K562 (cell line): ENCODE measurements around the gene ZCWPW1. TPM values are rescaled to one million over a fixed set of nuclear protein-coding genes. Genes with fewer than 3 reads are reported as not detected.
A peak's percentile ranks its signal among the peaks of the same experiment; 100 is the strongest.

ENCODE experiments used
- ARHGAP35 ChIP-seq: fragments of 450-650 bp; IDR thresholded peaks from 2 replicates; pipeline ENCODE4 v1.6.1; 2018; ENCODE audit not compliant: partially characterized antibody
- ARID1B ChIP-seq: fragments of 450-650 bp; IDR thresholded peaks from 2 replicates; pipeline ENCODE4 v1.6.1; 2016; ENCODE audit warnings: antibody characterized with exemption, mild to moderate bottlenecking, inconsistent platforms
- BHLHE40 ChIP-seq: IDR thresholded peaks from 2 replicates; pipeline ENCODE4 v1.6.1; 2011; ENCODE audit warnings: low read length, improper control_type of control experiment
- ERF ChIP-seq: fragments of 450-650 bp; formaldehyde crosslinking; IDR thresholded peaks from 2 replicates; pipeline ENCODE4 v1.4.0; 2020; ENCODE audit warnings: mild to moderate bottlenecking, mixed read lengths
- HDAC1 ChIP-seq, 2 experiments: fragments of 450-650 bp; IDR thresholded peaks; 2 replicates each; pipeline ENCODE4 v1.6.1; 2016 to 2017; ENCODE audit warnings: inconsistent platforms in 1 of 2, mild to moderate bottlenecking in 1 of 2, moderate library complexity in 1 of 2
- HDAC2 ChIP-seq: fragments of 450-650 bp; IDR thresholded peaks from 2 replicates; pipeline ENCODE4 v1.6.1; 2016; ENCODE audit warnings: mild to moderate bottlenecking
- HNRNPUL1 ChIP-seq: fragments of 200-400 bp; formaldehyde crosslinking; IDR thresholded peaks from 2 replicates; pipeline ENCODE4 v1.6.1; 2017; ENCODE audit warnings: low read length
- HSF4 ChIP-seq: fragments of 250-450 bp; sonication (Bioruptor Pico); IDR thresholded peaks from 2 replicates; pipeline ENCODE4 v2.1.2; 2022; ENCODE audit warnings: mild to moderate bottlenecking, moderate library complexity, borderline replicate concordance
- KAT7 ChIP-seq: sonication (generic); formaldehyde crosslinking; IDR thresholded peaks from 2 replicates; pipeline ENCODE4 v1.8.0; 2022; ENCODE audit warnings: missing genetic modification reagents, mild to moderate bottlenecking, borderline replicate concordance
- KLF16 ChIP-seq: IDR thresholded peaks from 2 replicates; pipeline ENCODE4 v1.6.1; 2016; ENCODE audit warnings: antibody characterized with exemption
- NCOA1 ChIP-seq: fragments of 450-650 bp; IDR thresholded peaks from 2 replicates; pipeline ENCODE4 v1.6.1; 2016; ENCODE audit warnings: low read depth
- NCOA4 ChIP-seq: fragments of 450-650 bp; IDR thresholded peaks from 2 replicates; pipeline ENCODE4 v1.6.1; 2018; ENCODE audit warnings: mild to moderate bottlenecking; ENCODE audit not compliant: partially characterized antibody
- NFRKB ChIP-seq: fragments of 450-650 bp; IDR thresholded peaks from 2 replicates; pipeline ENCODE4 v1.6.1; 2016; ENCODE audit warnings: low read depth
- POLR2B ChIP-seq: fragments of 450-650 bp; IDR thresholded peaks from 2 replicates; pipeline ENCODE4 v1.6.1; 2018; ENCODE audit warnings: low read depth; ENCODE audit not compliant: partially characterized antibody
- PPARD ChIP-seq: fragments of 250-450 bp; sonication (Bioruptor Pico); IDR thresholded peaks from 2 replicates; pipeline ENCODE4 v1.8.0; 2022; ENCODE audit warnings: inconsistent platforms, mild to moderate bottlenecking, moderate library complexity
- RFX7 ChIP-seq: fragments of 250-450 bp; sonication (Bioruptor Pico); IDR thresholded peaks from 2 replicates; pipeline ENCODE4 v1.5.1; 2021; ENCODE audit warnings: mild to moderate bottlenecking
- SAFB ChIP-seq: fragments of 200-400 bp; formaldehyde crosslinking; IDR thresholded peaks from 2 replicates; pipeline ENCODE4 v1.6.1; 2017; ENCODE audit warnings: low read depth, low read length, borderline replicate concordance
- TAF7 ChIP-seq: fragments of 450-650 bp; IDR thresholded peaks from 2 replicates; pipeline ENCODE4 v1.6.1; 2016; ENCODE audit warnings: missing genetic modification characterization, missing compliant biosample characterization
- ZNF384 ChIP-seq: IDR thresholded peaks from 2 replicates; pipeline ENCODE4 v1.6.1; 2012; ENCODE audit warnings: low read depth, low read length, improper control_type of control experiment
- ZNF431 ChIP-seq: sonication (generic); formaldehyde crosslinking; IDR thresholded peaks from 2 replicates; pipeline ENCODE4 v1.8.0; 2022; ENCODE audit warnings: mild to moderate bottlenecking, missing genetic modification reagents
- ZNF551 ChIP-seq: fragments of 250-450 bp; sonication (Bioruptor Pico); IDR thresholded peaks from 2 replicates; pipeline ENCODE4 v1.5.0; 2021; ENCODE audit warnings: mild to moderate bottlenecking, moderate library complexity
- ZNF668 ChIP-seq: fragments of 250-450 bp; sonication (Bioruptor Pico); IDR thresholded peaks from 2 replicates; pipeline ENCODE4 v1.8.0; 2022; ENCODE audit warnings: mild to moderate bottlenecking, inconsistent platforms
- polyA plus RNA-seq, 8 experiments: library from polyadenylated mRNA; depleted of rRNA in 4 of 8; stranded (reverse) in 5 of 8; unstranded in 3 of 8; fragments of >200 nt; fragmentation: Nextera tagmentation in 2 of 8; fragmentation: Illumina TruSeq in 1 of 8; extraction: Ambion mirVana in 2 of 8; extraction: Trizol in 1 of 8; gene quantifications; 2 replicates each; pipeline versions ENCODE4 v1.2.1 to v1.2.3, GENCODE V29; 2011 to 2014; ENCODE audit warnings: inconsistent platforms in 1 of 8, missing spikeins in 1 of 8
- total RNA-seq, 7 experiments: library from RNA; depleted of rRNA in 6 of 7; stranded (reverse); fragments of >200 nt in 6 of 7; fragmentation: Illumina TruSeq in 2 of 7; extraction: Trizol in 2 of 7; gene quantifications; 2 replicates each; pipeline versions ENCODE4 v1.2.1 to v1.2.3, GENCODE V29; 2011 to 2021; ENCODE audit warnings: low replicate concordance in 1 of 7
- TF ChIP-seq, protein P1 (sequence below): IDR thresholded peaks from 2 replicates; pipeline ENCODE4 v1.6.1; 2012; ENCODE audit warnings: low read depth, low read length, improper control_type of control experiment, borderline replicate concordance
- TF ChIP-seq, protein P2 (sequence below): sonication (generic); formaldehyde crosslinking; IDR thresholded peaks from 2 replicates; pipeline ENCODE4 v1.4.0; 2020; ENCODE audit warnings: mild to moderate bottlenecking, missing genetic modification reagents
- TF ChIP-seq, protein P3 (sequence below): fragments of 250-450 bp; sonication (Bioruptor Pico); IDR thresholded peaks from 2 replicates; pipeline ENCODE4 v1.4.0; 2020; ENCODE audit warnings: borderline replicate concordance
- TF ChIP-seq, protein P4 (sequence below): fragments of 450-650 bp; formaldehyde crosslinking; IDR thresholded peaks from 2 replicates; pipeline ENCODE4 v1.4.0; 2022; ENCODE audit warnings: missing genetic modification characterization

The ZCWPW1 gene
- total and polyA plus RNA-seq, 9 of the 15 experiments (the other 6 are each of a cell fraction or from before 2014, with no cell fraction given), result 0.18 to 1.7 (median 1.2) TPM

DNA sequence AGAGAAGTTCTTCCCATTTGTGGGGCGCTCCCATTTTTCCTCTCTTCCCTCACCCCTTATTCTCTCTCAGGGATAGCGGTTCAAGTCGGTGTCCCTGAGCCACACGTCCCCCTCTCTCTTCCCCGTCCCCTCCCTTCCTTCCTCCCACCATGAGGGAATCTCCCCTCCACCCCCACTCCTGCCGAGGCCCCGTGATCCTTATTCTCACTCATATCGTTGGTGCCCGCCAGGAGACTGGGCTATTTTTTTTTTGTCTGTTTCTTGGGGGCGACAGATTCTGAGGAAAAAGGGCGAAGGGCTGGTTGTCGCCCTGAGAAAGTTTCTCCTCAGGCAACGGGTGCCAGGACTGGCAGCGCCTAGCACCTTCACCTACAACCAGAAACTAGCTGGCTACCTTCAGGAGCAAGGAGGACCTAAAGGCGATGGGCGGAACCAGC is 723 bp downstream of the ZCWPW1 start (continued):
- TF ChIP-seq, protein P1, sequence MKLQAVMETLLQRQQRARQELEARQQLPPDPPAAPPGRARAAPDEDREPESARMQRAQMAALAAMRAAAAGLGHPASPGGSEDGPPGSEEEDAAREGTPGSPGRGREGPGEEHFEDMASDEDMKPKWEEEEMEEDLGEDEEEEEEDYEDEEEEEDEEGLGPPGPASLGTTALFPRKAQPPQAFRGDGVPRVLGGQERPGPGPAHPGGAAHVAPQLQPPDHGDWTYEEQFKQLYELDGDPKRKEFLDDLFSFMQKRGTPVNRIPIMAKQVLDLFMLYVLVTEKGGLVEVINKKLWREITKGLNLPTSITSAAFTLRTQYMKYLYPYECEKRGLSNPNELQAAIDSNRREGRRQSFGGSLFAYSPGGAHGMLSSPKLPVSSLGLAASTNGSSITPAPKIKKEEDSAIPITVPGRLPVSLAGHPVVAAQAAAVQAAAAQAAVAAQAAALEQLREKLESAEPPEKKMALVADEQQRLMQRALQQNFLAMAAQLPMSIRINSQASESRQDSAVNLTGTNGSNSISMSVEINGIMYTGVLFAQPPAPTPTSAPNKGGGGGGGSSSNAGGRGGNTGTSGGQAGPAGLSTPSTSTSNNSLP, result no peak
- TF ChIP-seq, protein P2, sequence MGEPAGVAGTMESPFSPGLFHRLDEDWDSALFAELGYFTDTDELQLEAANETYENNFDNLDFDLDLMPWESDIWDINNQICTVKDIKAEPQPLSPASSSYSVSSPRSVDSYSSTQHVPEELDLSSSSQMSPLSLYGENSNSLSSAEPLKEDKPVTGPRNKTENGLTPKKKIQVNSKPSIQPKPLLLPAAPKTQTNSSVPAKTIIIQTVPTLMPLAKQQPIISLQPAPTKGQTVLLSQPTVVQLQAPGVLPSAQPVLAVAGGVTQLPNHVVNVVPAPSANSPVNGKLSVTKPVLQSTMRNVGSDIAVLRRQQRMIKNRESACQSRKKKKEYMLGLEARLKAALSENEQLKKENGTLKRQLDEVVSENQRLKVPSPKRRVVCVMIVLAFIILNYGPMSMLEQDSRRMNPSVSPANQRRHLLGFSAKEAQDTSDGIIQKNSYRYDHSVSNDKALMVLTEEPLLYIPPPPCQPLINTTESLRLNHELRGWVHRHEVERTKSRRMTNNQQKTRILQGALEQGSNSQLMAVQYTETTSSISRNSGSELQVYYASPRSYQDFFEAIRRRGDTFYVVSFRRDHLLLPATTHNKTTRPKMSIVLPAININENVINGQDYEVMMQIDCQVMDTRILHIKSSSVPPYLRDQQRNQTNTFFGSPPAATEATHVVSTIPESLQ (CRISPR knock-in tag), result no peak
- TF ChIP-seq, protein P3, sequence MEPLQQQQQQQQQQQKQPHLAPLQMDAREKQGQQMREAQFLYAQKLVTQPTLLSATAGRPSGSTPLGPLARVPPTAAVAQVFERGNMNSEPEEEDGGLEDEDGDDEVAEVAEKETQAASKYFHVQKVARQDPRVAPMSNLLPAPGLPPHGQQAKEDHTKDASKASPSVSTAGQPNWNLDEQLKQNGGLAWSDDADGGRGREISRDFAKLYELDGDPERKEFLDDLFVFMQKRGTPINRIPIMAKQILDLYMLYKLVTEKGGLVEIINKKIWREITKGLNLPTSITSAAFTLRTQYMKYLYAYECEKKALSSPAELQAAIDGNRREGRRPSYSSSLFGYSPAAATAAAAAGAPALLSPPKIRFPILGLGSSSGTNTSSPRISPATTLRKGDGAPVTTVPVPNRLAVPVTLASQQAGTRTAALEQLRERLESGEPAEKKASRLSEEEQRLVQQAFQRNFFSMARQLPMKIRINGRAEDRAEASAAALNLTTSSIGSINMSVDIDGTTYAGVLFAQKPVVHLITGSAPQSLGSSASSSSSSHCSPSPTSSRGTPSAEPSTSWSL (CRISPR knock-in tag), result 0 out of 2 replicates have a peak, but pooled peaks have one; percentile 10
- no peak for TF ChIP-seq HDAC1 (IDR thresholded peaks at IDR 0.05)
- no peak for TF ChIP-seq NCOA4
- peak; percentile 79; the same call in 1 of the 2 replicates for TF ChIP-seq ERF (CRISPR knock-in tag)
- no peak for TF ChIP-seq RFX7 (CRISPR knock-in tag)
- TF ChIP-seq KAT7 (CRISPR knock-in tag), result no peak
- TF ChIP-seq ZNF551 (CRISPR knock-in tag), result no peak
- TF ChIP-seq POLR2B, result no peak
- 0 out of 2 replicates have a peak, but pooled peaks have one; percentile 6 for TF ChIP-seq ZNF384
- no peak for TF ChIP-seq NFRKB
- TF ChIP-seq HNRNPUL1, result no peak
- TF ChIP-seq ARID1B, result no peak
- TF ChIP-seq HSF4 (CRISPR knock-in tag), result no peak
- peak; percentile 91 for TF ChIP-seq ZNF668 (CRISPR knock-in tag)
- no peak for TF ChIP-seq BHLHE40
- TF ChIP-seq, protein P4, sequence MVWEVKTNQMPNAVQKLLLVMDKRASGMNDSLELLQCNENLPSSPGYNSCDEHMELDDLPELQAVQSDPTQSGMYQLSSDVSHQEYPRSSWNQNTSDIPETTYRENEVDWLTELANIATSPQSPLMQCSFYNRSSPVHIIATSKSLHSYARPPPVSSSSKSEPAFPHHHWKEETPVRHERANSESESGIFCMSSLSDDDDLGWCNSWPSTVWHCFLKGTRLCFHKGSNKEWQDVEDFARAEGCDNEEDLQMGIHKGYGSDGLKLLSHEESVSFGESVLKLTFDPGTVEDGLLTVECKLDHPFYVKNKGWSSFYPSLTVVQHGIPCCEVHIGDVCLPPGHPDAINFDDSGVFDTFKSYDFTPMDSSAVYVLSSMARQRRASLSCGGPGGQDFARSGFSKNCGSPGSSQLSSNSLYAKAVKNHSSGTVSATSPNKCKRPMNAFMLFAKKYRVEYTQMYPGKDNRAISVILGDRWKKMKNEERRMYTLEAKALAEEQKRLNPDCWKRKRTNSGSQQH (CRISPR knock-in tag), result no peak
- no peak for TF ChIP-seq PPARD (CRISPR knock-in tag)
- no peak for TF ChIP-seq TAF7 (tag)
- TF ChIP-seq ARHGAP35, result no peak
- no peak for TF ChIP-seq ZNF431 (CRISPR knock-in tag)
- TF ChIP-seq KLF16, result no peak
- TF ChIP-seq SAFB, result no peak
- TF ChIP-seq HDAC2, result no peak
- TF ChIP-seq NCOA1, result no peak
